ENCODE measurements around the gene MACROD2. TPM values are rescaled to one million over a fixed set of nuclear protein-coding genes. Genes with fewer than 3 reads are reported as not detected.
"Not testable (repeated sequence)": the region's sequence is repeated elsewhere in the genome, so short reads cannot be mapped to it uniquely, and the experiment has no call there.

Gene MACROD2
- total RNA-seq, 2 donors from 2014 or later, result 0.94 to 10.4 TPM

GRCh38 chr20:15523400-15523799, 1528.1 kb downstream of the MACROD2 start:
- no peak for TF ChIP-seq CTCF (IDR thresholded peaks at IDR 0.05)
- Histone ChIP-seq H3K36me3 (no peaks in the 10 kb centered on the region), H3K9me3 (no peaks in the 10 kb centered on the region), H3K27me3 (no peaks in the 10 kb centered on the region), H3K4me1 (no peaks in the 10 kb centered on the region), H3K4me3 (no peak overlapping the region), H3K27ac (no peak overlapping the region)
- DNase-seq (ENCODE audit: low spot score), result no peak

GRCh38 chr20:15528391-15529111, 1533.2 kb downstream of the MACROD2 start:
- H3K9me3 ChIP-seq, result no peaks in the 10 kb centered on the region
- no peak for TF ChIP-seq CTCF (IDR thresholded peaks at IDR 0.05)
- no peaks in the 10 kb centered on the region for H3K27me3 ChIP-seq
- H3K36me3 ChIP-seq, result no peaks in the 10 kb centered on the region
- H3K27ac ChIP-seq, result no peak overlapping the region
- no peak for DNase-seq (ENCODE audit: low spot score)
- no peak overlapping the region for H3K4me3 ChIP-seq
- no peaks in the 10 kb centered on the region for H3K4me1 ChIP-seq

GRCh38 chr20:15535863-15536262, 1540.5 kb downstream of the MACROD2 start:
- Histone ChIP-seq H3K4me1 (no peaks in the 10 kb centered on the region), H3K27ac (no peak overlapping the region), H3K4me3 (no peak overlapping the region), H3K36me3 (no peaks in the 10 kb centered on the region), H3K9me3 (no peaks in the 10 kb centered on the region), H3K27me3 (no peaks in the 10 kb centered on the region)
- DNase-seq (ENCODE audit: low spot score), result no peak
- no peak for TF ChIP-seq CTCF (IDR thresholded peaks at IDR 0.05)

- H3K27ac ChIP-seq, result not testable (repeated sequence)
These were observed 1541.9 kb downstream of the MACROD2 start for GRCh38 chr20:15537200-15537599.

GRCh38 chr20:15542655-15543054, 1547.3 kb downstream of the MACROD2 start:
- no peak overlapping the region for H3K4me3 ChIP-seq
- H3K9me3 ChIP-seq, result no peaks in the 10 kb centered on the region
- H3K36me3 ChIP-seq, result no peaks in the 10 kb centered on the region
- no peak for DNase-seq (ENCODE audit: low spot score)
- H3K4me1 ChIP-seq, result no peaks in the 10 kb centered on the region
- no peak overlapping the region for H3K27ac ChIP-seq
- H3K27me3 ChIP-seq, result no peaks in the 10 kb centered on the region
- TF ChIP-seq CTCF (IDR thresholded peaks at IDR 0.05), result no peak

More at GRCh38 chr20:15537200-15537599, 1541.9 kb downstream of the MACROD2 start:
- not testable (repeated sequence) for H3K4me3 ChIP-seq; H3K36me3 ChIP-seq; DNase-seq (ENCODE audit: low spot score); H3K9me3 ChIP-seq; H3K27me3 ChIP-seq; H3K4me1 ChIP-seq

GRCh38 chr20:15544742-15545141, 1549.4 kb downstream of the MACROD2 start:
- no peaks in the 10 kb centered on the region for H3K36me3 ChIP-seq
- no peaks in the 10 kb centered on the region for H3K9me3 ChIP-seq
- TF ChIP-seq CTCF (IDR thresholded peaks at IDR 0.05), result no peak
- H3K27ac ChIP-seq, result no peak overlapping the region
- no peak for DNase-seq (ENCODE audit: low spot score)
- H3K4me3 ChIP-seq, result no peak overlapping the region
- no peaks in the 10 kb centered on the region for H3K27me3 ChIP-seq
- H3K4me1 ChIP-seq, result no peaks in the 10 kb centered on the region

Data from right atrium auricular region (tissue), 2 donors.